Activated T-cell treated with anti-CD3 and anti-CD28 coated beads for 24 hours (primary cell): ENCODE results near the gene SLC25A36.
A peak's percentile ranks its signal among the peaks of the same experiment; 100 is the strongest.
"Not testable (repeated sequence)": the region's sequence is repeated elsewhere in the genome, so short reads cannot be mapped to it uniquely, and the experiment has no call there.

Source experiments
- DNase-seq: peaks from one replicate; pipeline ENCODE4 v3.0.0-alpha.2; 2020; ENCODE audit warnings: low read depth

Gene SLC25A36

GRCh38 chr3:140995881-140996280 is 54.2 kb downstream of the SLC25A36 start:
- no peak for DNase-seq

GRCh38 chr3:141000027-141000663 is 58.5 kb downstream of the SLC25A36 start:
- DNase-seq = peak; percentile 31

- no peak for DNase-seq
Observed at GRCh38 chr3:141000686-141001085, 59.0 kb downstream of the SLC25A36 start.

- DNase-seq = no peak
Observed at GRCh38 chr3:141006344-141006743, 64.7 kb downstream of the SLC25A36 start.

- DNase-seq = no peak
Observed at GRCh38 chr3:141009496-141009895, 67.9 kb downstream of the SLC25A36 start.

GRCh38 chr3:141011232-141011996 is 69.8 kb downstream of the SLC25A36 start:
- DNase-seq = peak; percentile 64

GRCh38 chr3:141011997-141012262 is 70.3 kb downstream of the SLC25A36 start:
- no peak for DNase-seq

- DNase-seq = no peak
Observed at GRCh38 chr3:141012571-141012970, 70.9 kb downstream of the SLC25A36 start.

GRCh38 chr3:141015481-141015880 is 73.8 kb downstream of the SLC25A36 start:
- DNase-seq = no peak

- DNase-seq = not testable (repeated sequence)
Observed at GRCh38 chr3:141017366-141018322, 76.0 kb downstream of the SLC25A36 start.

GRCh38 chr3:141019244-141019643 is 77.6 kb downstream of the SLC25A36 start:
- DNase-seq = no peak

- no peak for DNase-seq
Observed at GRCh38 chr3:141020143-141020830, 78.7 kb downstream of the SLC25A36 start.

- DNase-seq = no peak
Observed at GRCh38 chr3:141021261-141021660, 79.6 kb downstream of the SLC25A36 start.
